Stimulated activated CD4-positive, alpha-beta T cell treated with anti-CD3 and anti-CD28 coated beads, Interleukin-12 subunit alpha, Interleukin-12 subunit beta, amount 100 ng/mL, for 4 hours (primary cell): ENCODE data around the gene TENT4A.
A peak's percentile ranks its signal among the peaks of the same experiment; 100 is the strongest.

ENCODE experiments used
- DNase-seq: peaks from one replicate; pipeline ENCODE4 v3.0.0-alpha.2; 2020

TENT4A gene

GRCh38 chr5:6718718-6719117 is 5.5 kb downstream of the TENT4A start:
- DNase-seq: no peak

- no peak for DNase-seq
These were observed 6.2 kb downstream of the TENT4A start for GRCh38 chr5:6719417-6719816.

GRCh38 chr5:6719896-6720560 is 6.8 kb downstream of the TENT4A start:
- no peak for DNase-seq

- DNase-seq: no peak
These were observed 7.3 kb downstream of the TENT4A start for GRCh38 chr5:6720561-6720921.

- no peak for DNase-seq
These were observed 8.2 kb downstream of the TENT4A start for GRCh38 chr5:6721442-6721841.

- DNase-seq: no peak
These were observed 8.8 kb downstream of the TENT4A start for GRCh38 chr5:6722015-6722414.

- DNase-seq: no peak
These were observed 10.0 kb downstream of the TENT4A start for GRCh38 chr5:6723122-6723815.

GRCh38 chr5:6723816-6724300 is 10.6 kb downstream of the TENT4A start:
- DNase-seq: no peak

- DNase-seq: no peak
These were observed 11.2 kb downstream of the TENT4A start for GRCh38 chr5:6724321-6724929.

- DNase-seq: no peak
These were observed 12.2 kb downstream of the TENT4A start for GRCh38 chr5:6725421-6725820.

GRCh38 chr5:6726006-6726405 is 12.8 kb downstream of the TENT4A start:
- no peak for DNase-seq

- no peak for DNase-seq
These were observed 14.0 kb downstream of the TENT4A start for GRCh38 chr5:6727231-6727630.

- DNase-seq: no peak
These were observed 15.0 kb downstream of the TENT4A start for GRCh38 chr5:6728011-6728794.

GRCh38 chr5:6728795-6729183 is 15.6 kb downstream of the TENT4A start:
- DNase-seq: no peak

GRCh38 chr5:6729386-6730310 is 16.4 kb downstream of the TENT4A start:
- DNase-seq: peak; percentile 13

GRCh38 chr5:6730407-6730806 is 17.2 kb downstream of the TENT4A start:
- no peak for DNase-seq

- no peak for DNase-seq
These were observed 17.6 kb downstream of the TENT4A start for GRCh38 chr5:6730807-6731206.

GRCh38 chr5:6731465-6732237 is 18.4 kb downstream of the TENT4A start:
- DNase-seq: no peak

GRCh38 chr5:6732634-6733410 is 19.6 kb downstream of the TENT4A start:
- DNase-seq: no peak

- no peak for DNase-seq
These were observed 20.4 kb downstream of the TENT4A start for GRCh38 chr5:6733411-6734242.
